GM12878 (cell line): ENCODE results near the gene SUPT6H. TPM values are rescaled to one million over a fixed set of nuclear protein-coding genes. Genes with fewer than 3 reads are reported as not detected.

Source experiments
- ASH2L ChIP-seq: fragments of 300-600, 200-600 bp; sonication (generic); IDR thresholded peaks from 2 replicates; pipeline ENCODE4 v1.6.1; 2017; ENCODE audit warnings: low read depth, mild to moderate bottlenecking, borderline replicate concordance
- BRCA1 ChIP-seq: IDR thresholded peaks from 2 replicates; pipeline ENCODE4 v1.6.1; 2011; ENCODE audit warnings: low read depth, low read length, improper control_type of control experiment
- CBFB ChIP-seq: IDR thresholded peaks from 2 replicates; pipeline ENCODE4 v1.6.1; 2016; ENCODE audit warnings: antibody characterized with exemption, low read depth
- CEBPB ChIP-seq, 2 experiments: fragments of 150-350 bp in 1 of 2; IDR thresholded peaks; 2 replicates each; pipeline ENCODE4 v1.6.1; 2012 to 2014; ENCODE audit warnings: low read depth in 2 of 2, low read length in 2 of 2, borderline replicate concordance in 1 of 2, inconsistent platforms in 1 of 2
- CHD1 ChIP-seq: IDR thresholded peaks from 2 replicates; pipeline ENCODE4 v1.6.1; 2012; ENCODE audit warnings: low read depth, low read length, improper control_type of control experiment
- CHD2 ChIP-seq: IDR thresholded peaks from 2 replicates; pipeline ENCODE4 v1.6.1; 2011; ENCODE audit warnings: low read depth, low read length, improper control_type of control experiment, borderline replicate concordance
- FOXK2 ChIP-seq: fragments of 450-650 bp; IDR thresholded peaks from 2 replicates; pipeline ENCODE4 v1.6.1; 2017; ENCODE audit warnings: mild to moderate bottlenecking, moderate library complexity
- HCFC1 ChIP-seq: fragments of 150-350 bp; IDR thresholded peaks from 2 replicates; pipeline ENCODE4 v1.6.1; 2014; ENCODE audit warnings: low read length
- HDAC6 ChIP-seq: fragments of 200-600 bp; sonication (generic); IDR thresholded peaks from one replicate; pipeline ENCODE4 v1.8.0; 2017; ENCODE audit warnings: antibody characterized with exemption; ENCODE audit not compliant: unreplicated experiment
- IKZF2 ChIP-seq, 2 experiments: fragments of 450-650 bp; IDR thresholded peaks; 2 replicates each; pipeline ENCODE4 v1.6.1; 2017; ENCODE audit warnings: mild to moderate bottlenecking in 2 of 2, moderate library complexity in 2 of 2
- JUND ChIP-seq: IDR thresholded peaks from 2 replicates; pipeline ENCODE4 v1.6.1; 2012; ENCODE audit warnings: low read depth, mild to moderate bottlenecking, low read length, improper control_type of control experiment, moderate library complexity
- NFXL1 ChIP-seq: fragments of 450-650 bp; IDR thresholded peaks from 2 replicates; pipeline ENCODE4 v1.6.1; 2017; ENCODE audit warnings: antibody characterized with exemption, mild to moderate bottlenecking, borderline replicate concordance
- NFYA ChIP-seq: IDR thresholded peaks from 2 replicates; pipeline ENCODE4 v1.6.1; 2011; ENCODE audit warnings: low read depth, mild to moderate bottlenecking, low read length, improper control_type of control experiment, borderline replicate concordance
- NR2C2 ChIP-seq: IDR thresholded peaks from 2 replicates; pipeline ENCODE4 v1.6.1; 2011; ENCODE audit warnings: borderline replicate concordance, low read depth; ENCODE audit not compliant: control insufficient read depth, insufficient read length
- PAX8 ChIP-seq: fragments of 450-650 bp; IDR thresholded peaks from 2 replicates; pipeline ENCODE4 v1.6.1; 2017; ENCODE audit warnings: mild to moderate bottlenecking, moderate library complexity
- PML ChIP-seq: IDR thresholded peaks from 2 replicates; pipeline ENCODE4 v1.6.1; 2012; ENCODE audit warnings: low read length, inconsistent platforms
- SREBF1 ChIP-seq: IDR thresholded peaks from 2 replicates; pipeline ENCODE4 v1.6.1; 2012; ENCODE audit warnings: mild to moderate bottlenecking, low read length
- ZNF217 ChIP-seq: fragments of 450-650 bp; IDR thresholded peaks from 2 replicates; pipeline ENCODE4 v1.6.1; 2017; ENCODE audit warnings: antibody characterized with exemption, mild to moderate bottlenecking
- polyA plus RNA-seq, 11 experiments: library from polyadenylated mRNA; depleted of rRNA in 4 of 11; unstranded in 6 of 11; stranded (reverse) in 5 of 11; fragments of >200 nt; fragmentation: Nextera tagmentation in 4 of 11; fragmentation: Illumina TruSeq in 1 of 11; extraction: Ambion mirVana in 4 of 11; extraction: Trizol in 1 of 11; gene quantifications; 1 replicate in 1 of 11; 2 replicates in 10 of 11; pipeline versions ENCODE4 v1.2.1 to v1.2.3, GENCODE V29; 2011 to 2016; ENCODE audit warnings: inconsistent platforms in 2 of 11, missing spikeins in 2 of 11, low read depth in 1 of 11
- total RNA-seq, 4 experiments: library from RNA; depleted of rRNA in 3 of 4; stranded (reverse); fragments of >200 nt in 3 of 4; fragmentation: Illumina TruSeq in 1 of 4; extraction: Trizol in 1 of 4; gene quantifications; 2 replicates each; pipeline versions ENCODE4 v1.2.1 to v1.2.3, GENCODE V29; 2013 to 2021
- TF ChIP-seq, protein P1 (sequence below): fragments of 150-350 bp; IDR thresholded peaks from 2 replicates; pipeline ENCODE4 v1.6.1; 2016; ENCODE audit warnings: low read depth, low read length
- TF ChIP-seq, protein P2 (sequence below): fragments of 450-650 bp; IDR thresholded peaks from 2 replicates; pipeline ENCODE4 v1.6.1; 2016; ENCODE audit warnings: mild to moderate bottlenecking
- TF ChIP-seq, protein P3 (sequence below): IDR thresholded peaks from 2 replicates; pipeline ENCODE4 v1.6.1; 2011; ENCODE audit warnings: low read depth, mild to moderate bottlenecking, low read length, moderate library complexity, borderline replicate concordance; ENCODE audit errors: extremely low read depth
- TF ChIP-seq, protein P4 (sequence below): IDR thresholded peaks from 2 replicates; pipeline ENCODE4 v1.6.1; 2012; ENCODE audit warnings: improper control_type of control experiment, low read depth, low read length; ENCODE audit not compliant: insufficient replicate concordance

Gene SUPT6H
- total and polyA plus RNA-seq, 10 of the 15 experiments (the other 5 are each of a cell fraction or from before 2014, with no cell fraction given), result 1.7 to 58.8 (median 37.7) TPM

DNA sequence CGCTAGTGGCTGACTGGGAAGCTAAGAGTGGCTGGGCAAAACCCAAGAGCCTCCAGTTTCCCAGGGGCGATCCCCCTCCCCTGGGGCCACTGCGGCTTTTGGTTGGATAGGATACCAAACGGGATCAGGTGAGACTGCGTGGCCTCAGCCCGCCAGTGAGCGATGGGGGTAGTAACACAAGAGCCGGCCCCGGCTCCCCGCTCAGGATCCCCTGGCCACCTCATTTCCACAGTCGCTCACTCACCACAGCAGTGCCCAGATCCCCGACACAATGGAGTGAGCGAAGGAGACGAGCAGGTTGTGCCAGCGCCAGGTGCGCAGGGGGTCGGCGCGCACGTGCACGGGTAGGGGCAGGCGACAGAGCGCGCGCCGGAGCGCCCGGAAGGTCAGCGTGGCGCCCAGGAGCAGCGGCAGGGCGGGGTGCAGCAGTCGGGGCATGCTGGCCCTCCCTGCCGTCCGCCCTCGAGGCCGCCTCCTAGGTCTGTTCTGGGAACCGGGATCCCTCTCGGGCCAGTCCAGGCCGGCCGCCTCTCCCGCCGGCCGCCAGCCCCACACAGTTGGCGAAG, 63.7 kb downstream of the SUPT6H start (continued):
- TF ChIP-seq ASH2L, result no peak
- TF ChIP-seq HCFC1, result no peak
- TF ChIP-seq NFXL1, result no peak
- TF ChIP-seq BRCA1, result no peak
- TF ChIP-seq SREBF1, result no peak
- no peak for TF ChIP-seq FOXK2
- TF ChIP-seq IKZF2 (IDR thresholded peaks at IDR 0.05), result no peak
- no peak for TF ChIP-seq CHD1
- TF ChIP-seq, protein P1, sequence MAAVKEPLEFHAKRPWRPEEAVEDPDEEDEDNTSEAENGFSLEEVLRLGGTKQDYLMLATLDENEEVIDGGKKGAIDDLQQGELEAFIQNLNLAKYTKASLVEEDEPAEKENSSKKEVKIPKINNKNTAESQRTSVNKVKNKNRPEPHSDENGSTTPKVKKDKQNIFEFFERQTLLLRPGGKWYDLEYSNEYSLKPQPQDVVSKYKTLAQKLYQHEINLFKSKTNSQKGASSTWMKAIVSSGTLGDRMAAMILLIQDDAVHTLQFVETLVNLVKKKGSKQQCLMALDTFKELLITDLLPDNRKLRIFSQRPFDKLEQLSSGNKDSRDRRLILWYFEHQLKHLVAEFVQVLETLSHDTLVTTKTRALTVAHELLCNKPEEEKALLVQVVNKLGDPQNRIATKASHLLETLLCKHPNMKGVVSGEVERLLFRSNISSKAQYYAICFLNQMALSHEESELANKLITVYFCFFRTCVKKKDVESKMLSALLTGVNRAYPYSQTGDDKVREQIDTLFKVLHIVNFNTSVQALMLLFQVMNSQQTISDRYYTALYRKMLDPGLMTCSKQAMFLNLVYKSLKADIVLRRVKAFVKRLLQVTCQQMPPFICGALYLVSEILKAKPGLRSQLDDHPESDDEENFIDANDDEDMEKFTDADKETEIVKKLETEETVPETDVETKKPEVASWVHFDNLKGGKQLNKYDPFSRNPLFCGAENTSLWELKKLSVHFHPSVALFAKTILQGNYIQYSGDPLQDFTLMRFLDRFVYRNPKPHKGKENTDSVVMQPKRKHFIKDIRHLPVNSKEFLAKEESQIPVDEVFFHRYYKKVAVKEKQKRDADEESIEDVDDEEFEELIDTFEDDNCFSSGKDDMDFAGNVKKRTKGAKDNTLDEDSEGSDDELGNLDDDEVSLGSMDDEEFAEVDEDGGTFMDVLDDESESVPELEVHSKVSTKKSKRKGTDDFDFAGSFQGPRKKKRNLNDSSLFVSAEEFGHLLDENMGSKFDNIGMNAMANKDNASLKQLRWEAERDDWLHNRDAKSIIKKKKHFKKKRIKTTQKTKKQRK, result no peak
- no peak for TF ChIP-seq ZNF217
- TF ChIP-seq HDAC6, result no peak
- TF ChIP-seq, protein P2, sequence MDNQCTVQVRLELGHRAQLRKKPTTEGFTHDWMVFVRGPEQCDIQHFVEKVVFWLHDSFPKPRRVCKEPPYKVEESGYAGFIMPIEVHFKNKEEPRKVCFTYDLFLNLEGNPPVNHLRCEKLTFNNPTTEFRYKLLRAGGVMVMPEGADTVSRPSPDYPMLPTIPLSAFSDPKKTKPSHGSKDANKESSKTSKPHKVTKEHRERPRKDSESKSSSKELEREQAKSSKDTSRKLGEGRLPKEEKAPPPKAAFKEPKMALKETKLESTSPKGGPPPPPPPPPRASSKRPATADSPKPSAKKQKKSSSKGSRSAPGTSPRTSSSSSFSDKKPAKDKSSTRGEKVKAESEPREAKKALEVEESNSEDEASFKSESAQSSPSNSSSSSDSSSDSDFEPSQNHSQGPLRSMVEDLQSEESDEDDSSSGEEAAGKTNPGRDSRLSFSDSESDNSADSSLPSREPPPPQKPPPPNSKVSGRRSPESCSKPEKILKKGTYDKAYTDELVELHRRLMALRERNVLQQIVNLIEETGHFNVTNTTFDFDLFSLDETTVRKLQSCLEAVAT, result no peak
- no peak for TF ChIP-seq JUND
- TF ChIP-seq NR2C2, result no peak
- TF ChIP-seq PAX8, result no peak
- TF ChIP-seq, protein P3, sequence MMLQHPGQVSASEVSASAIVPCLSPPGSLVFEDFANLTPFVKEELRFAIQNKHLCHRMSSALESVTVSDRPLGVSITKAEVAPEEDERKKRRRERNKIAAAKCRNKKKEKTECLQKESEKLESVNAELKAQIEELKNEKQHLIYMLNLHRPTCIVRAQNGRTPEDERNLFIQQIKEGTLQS, result no peak
- no peak for TF ChIP-seq NFYA
- TF ChIP-seq, protein P4, sequence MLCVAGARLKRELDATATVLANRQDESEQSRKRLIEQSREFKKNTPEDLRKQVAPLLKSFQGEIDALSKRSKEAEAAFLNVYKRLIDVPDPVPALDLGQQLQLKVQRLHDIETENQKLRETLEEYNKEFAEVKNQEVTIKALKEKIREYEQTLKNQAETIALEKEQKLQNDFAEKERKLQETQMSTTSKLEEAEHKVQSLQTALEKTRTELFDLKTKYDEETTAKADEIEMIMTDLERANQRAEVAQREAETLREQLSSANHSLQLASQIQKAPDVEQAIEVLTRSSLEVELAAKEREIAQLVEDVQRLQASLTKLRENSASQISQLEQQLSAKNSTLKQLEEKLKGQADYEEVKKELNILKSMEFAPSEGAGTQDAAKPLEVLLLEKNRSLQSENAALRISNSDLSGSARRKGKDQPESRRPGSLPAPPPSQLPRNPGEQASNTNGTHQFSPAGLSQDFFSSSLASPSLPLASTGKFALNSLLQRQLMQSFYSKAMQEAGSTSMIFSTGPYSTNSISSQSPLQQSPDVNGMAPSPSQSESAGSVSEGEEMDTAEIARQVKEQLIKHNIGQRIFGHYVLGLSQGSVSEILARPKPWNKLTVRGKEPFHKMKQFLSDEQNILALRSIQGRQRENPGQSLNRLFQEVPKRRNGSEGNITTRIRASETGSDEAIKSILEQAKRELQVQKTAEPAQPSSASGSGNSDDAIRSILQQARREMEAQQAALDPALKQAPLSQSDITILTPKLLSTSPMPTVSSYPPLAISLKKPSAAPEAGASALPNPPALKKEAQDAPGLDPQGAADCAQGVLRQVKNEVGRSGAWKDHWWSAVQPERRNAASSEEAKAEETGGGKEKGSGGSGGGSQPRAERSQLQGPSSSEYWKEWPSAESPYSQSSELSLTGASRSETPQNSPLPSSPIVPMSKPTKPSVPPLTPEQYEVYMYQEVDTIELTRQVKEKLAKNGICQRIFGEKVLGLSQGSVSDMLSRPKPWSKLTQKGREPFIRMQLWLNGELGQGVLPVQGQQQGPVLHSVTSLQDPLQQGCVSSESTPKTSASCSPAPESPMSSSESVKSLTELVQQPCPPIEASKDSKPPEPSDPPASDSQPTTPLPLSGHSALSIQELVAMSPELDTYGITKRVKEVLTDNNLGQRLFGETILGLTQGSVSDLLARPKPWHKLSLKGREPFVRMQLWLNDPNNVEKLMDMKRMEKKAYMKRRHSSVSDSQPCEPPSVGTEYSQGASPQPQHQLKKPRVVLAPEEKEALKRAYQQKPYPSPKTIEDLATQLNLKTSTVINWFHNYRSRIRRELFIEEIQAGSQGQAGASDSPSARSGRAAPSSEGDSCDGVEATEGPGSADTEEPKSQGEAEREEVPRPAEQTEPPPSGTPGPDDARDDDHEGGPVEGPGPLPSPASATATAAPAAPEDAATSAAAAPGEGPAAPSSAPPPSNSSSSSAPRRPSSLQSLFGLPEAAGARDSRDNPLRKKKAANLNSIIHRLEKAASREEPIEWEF, result no peak
- TF ChIP-seq PML, result no peak
- 0 out of 2 replicates have a peak, but pooled peaks have one; percentile 22 for TF ChIP-seq CBFB
- TF ChIP-seq CHD2, result no peak
- TF ChIP-seq CEBPB (IDR thresholded peaks at IDR 0.05; ENCODE audit: borderline replicate concordance in 1 of 2, low read depth in 2 of 2, low read length in 2 of 2), result no peak
